Measurements from ENCODE around the gene EIF4B. TPM values are rescaled to one million over a fixed set of nuclear protein-coding genes. Genes with fewer than 3 reads are reported as not detected.

The EIF4B gene
- total and polyA plus RNA-seq, 7 donors = 136 to 575 (median 475) TPM

DNA sequence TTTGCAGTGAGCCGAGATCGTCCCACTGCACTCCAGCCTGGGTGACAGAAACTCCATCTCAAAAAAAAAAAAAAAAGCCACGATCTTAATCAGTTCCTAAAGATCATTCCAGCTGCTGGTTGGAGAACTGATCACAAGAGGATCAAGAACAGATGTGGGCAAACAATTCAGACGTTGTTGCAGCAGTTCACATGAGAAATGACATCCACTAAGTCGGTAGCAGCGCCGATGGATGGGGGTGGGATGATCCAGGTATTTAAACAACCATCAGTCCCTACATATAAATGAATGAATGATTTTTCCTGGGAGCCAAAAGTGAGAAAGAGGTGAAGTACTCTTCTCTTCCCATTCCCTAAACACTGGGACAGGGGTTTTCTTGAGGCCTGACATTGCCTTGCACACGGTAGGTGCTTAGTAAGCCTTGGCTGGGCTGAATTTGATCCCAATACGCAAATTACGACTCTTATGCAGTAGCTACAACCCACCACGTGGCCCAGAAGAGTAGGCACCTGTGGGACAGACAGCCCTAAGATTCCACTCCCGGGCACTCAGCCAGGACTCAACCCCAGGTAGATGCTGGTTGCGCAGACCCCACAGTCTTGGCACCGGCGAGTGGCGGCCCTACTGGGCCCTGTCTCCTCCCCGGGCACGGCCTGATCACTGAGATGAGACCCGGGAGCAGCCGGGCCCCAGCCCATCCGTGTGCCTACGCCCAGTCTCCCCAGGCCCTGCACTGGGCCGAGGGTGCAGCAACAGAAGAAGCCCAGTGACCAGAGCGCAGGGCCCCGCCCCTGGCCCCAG lies 72.4 kb downstream of the EIF4B start:
- H3K4me3 ChIP-seq = peak overlapping the region; percentile 54 to 77 (median 66)
- H3K36me3 ChIP-seq = peaks cover 4 to 35% (median 16%) of the 10 kb centered on the region in 4 donors
- TF ChIP-seq, protein P1, sequence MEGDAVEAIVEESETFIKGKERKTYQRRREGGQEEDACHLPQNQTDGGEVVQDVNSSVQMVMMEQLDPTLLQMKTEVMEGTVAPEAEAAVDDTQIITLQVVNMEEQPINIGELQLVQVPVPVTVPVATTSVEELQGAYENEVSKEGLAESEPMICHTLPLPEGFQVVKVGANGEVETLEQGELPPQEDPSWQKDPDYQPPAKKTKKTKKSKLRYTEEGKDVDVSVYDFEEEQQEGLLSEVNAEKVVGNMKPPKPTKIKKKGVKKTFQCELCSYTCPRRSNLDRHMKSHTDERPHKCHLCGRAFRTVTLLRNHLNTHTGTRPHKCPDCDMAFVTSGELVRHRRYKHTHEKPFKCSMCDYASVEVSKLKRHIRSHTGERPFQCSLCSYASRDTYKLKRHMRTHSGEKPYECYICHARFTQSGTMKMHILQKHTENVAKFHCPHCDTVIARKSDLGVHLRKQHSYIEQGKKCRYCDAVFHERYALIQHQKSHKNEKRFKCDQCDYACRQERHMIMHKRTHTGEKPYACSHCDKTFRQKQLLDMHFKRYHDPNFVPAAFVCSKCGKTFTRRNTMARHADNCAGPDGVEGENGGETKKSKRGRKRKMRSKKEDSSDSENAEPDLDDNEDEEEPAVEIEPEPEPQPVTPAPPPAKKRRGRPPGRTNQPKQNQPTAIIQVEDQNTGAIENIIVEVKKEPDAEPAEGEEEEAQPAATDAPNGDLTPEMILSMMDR (IDR thresholded peaks at IDR 0.05) = no peak
- TF ChIP-seq EP300 (IDR thresholded peaks at IDR 0.05) (no peak), POLR2AphosphoS5 (IDR thresholded peaks at IDR 0.05) (no peak), POLR2A (IDR thresholded peaks at IDR 0.05) (no peak)
- peak overlapping the region; percentile 93 to 97 (median 95) for H3K27ac ChIP-seq
- no peaks in the 10 kb centered on the region for H3K27me3 ChIP-seq
- DNase-seq = peak; percentile 53
- 19 to 23% methylated on average over 25 of the region's 25 CpGs for WGBS, 2 donors
- no peaks in the 10 kb centered on the region for H3K9me3 ChIP-seq
- peaks cover 0 to 43% (median 37%) of the 10 kb centered on the region in 4 donors for H3K4me1 ChIP-seq
- intact Hi-C loops (cut with DNase I) = loop anchor here (2.0 kb wide), 2 partner anchors 20 to 30 kb away; no protein-coding TSS in a partner anchor

DNA sequence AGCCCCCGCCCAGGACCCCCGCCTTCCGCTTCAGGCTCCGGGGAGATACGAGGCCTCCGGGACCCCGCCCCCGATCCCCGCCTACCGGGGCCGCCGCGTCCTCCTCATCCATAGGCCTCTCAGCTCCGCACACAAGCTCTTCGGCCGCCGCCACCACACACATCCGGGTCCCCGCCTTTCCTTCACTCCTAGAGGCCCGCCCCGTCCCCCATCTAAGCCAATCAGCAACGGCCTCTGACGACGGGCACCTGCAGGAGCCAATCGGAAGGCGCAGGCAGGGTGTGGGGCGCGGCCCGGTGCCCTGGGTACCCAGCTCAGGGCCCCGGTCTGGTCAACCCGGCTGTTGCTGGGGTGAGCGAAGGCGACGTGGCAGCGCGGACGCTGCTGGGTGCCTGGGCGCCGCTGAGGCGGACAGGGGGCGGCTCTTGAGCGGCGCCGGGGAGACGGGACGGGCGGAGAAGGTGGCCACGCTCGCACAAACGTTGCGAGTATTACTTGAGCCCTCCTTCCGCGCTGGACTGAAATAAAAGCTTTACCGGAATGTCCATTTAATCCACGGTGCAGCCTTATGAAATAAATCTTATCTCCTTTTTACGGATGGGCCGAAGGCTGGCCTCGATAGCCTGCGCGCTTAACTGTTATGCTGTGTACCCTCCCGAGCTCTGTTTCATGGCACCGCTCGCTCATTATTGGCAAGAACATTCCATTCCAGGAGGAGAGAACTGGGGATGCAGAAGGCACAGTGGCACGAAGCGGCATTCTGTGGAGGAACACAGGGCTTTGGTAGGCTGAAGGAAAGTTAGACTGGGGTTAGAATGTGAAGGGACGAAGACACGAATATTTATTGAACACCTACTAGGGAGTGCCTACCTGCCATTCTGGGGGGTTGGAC lies 73.2 kb downstream of the EIF4B start, which contains the start of gene SPRYD3:
SPRYD3 (minus strand) TSS at position 165 of the 892 bp plus-strand sequence; CDS start at position 108, 57 bp downstream.
- TF ChIP-seq POLR2A (IDR thresholded peaks at IDR 0.05) (peak; percentile 81 to 90), POLR2AphosphoS5 (IDR thresholded peaks at IDR 0.05) (peak; percentile 81 to 95 (median 92)), EP300 (IDR thresholded peaks at IDR 0.05) (no peak)

DNA sequence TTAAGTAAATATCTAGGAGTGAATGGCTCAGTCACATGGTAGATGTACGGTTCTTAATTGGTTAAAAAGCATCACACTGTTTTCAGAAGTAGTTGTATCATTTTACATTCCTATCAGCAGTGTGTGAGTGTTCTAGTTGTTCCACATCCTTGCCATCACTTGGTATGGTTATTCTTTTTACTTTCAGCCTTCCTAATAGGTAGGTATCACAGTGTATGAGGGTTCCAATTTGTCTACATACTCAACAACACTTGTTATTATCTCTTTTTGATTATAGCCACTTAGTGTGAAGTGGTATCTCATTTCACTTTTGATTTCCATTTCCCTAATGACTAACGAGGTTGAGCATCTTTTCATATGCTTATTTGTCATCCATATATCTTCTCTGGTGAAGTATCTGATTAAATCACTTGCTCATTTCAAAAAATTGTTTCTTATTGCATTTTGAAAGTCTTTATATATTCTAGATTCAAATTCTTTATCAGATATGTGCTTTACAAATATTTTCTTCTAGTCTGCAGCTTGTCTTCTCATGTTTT lies 76.5 kb downstream of the EIF4B start:
- Histone ChIP-seq H3K36me3 (no peaks in the 10 kb centered on the region), H3K4me1 (peaks cover 0 to 28% (median 23%) of the 10 kb centered on the region in 4 donors), H3K4me3 (no peak overlapping the region), H3K9me3 (no peaks in the 10 kb centered on the region), H3K27me3 (no peaks in the 10 kb centered on the region), H3K27ac (no peak overlapping the region)
- DNase-seq = no peak
- intact Hi-C loops (cut with DNase I) = no loop called here
- 22 to 68% methylated on average over 2 of the region's 2 CpGs for WGBS, 2 donors
- TF ChIP-seq POLR2A (IDR thresholded peaks at IDR 0.05) = no peak
- no peak for TF ChIP-seq EP300 (IDR thresholded peaks at IDR 0.05)
- TF ChIP-seq, protein P1 (IDR thresholded peaks at IDR 0.05) = no peak
- TF ChIP-seq POLR2AphosphoS5 (IDR thresholded peaks at IDR 0.05) = no peak

More for the DNA sequence above, 73.2 kb downstream of the EIF4B start, which contains the start of gene SPRYD3:
- peaks cover 4 to 28% (median 15%) of the 10 kb centered on the region in 4 donors for H3K36me3 ChIP-seq
- intact Hi-C loops (cut with DNase I) = loop anchor here (2.0 kb wide), 2 partner anchors 19 to 31 kb away; no protein-coding TSS in a partner anchor
- no peaks in the 10 kb centered on the region for H3K9me3 ChIP-seq
- no peaks in the 10 kb centered on the region for H3K27me3 ChIP-seq
- peak; percentile 99 for DNase-seq
- H3K4me1 ChIP-seq = peaks cover 0 to 34% (median 30%) of the 10 kb centered on the region in 4 donors
- peak within 1 kb of the TSS; percentile 54 to 77 (median 66) for H3K4me3 ChIP-seq
- H3K27ac ChIP-seq = peak within 1 kb of the TSS; percentile 93 to 97 (median 95)
- 1 to 2% methylated on average over 67 of the region's 67 CpGs for WGBS, 2 donors

DNA sequence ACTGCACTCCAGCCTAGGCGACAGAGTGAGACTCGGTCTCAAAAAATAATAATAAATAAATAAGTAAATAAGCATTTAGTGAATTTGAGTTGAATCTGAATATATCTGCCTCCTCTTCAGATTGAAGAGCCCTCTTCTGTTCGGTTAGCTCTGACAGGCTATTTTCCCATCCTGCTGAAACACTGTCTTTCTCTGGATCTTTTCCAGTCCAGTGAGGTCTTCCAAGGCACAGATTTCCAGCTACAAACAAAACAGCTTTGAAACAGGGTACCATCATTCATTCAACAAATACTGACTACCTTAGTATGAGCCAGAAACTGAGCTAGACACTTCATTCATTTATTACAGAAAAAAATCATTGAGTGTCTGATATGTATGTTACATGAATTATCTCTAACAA lies 80.1 kb downstream of the EIF4B start:
- 84 to 91% methylated on average over 3 of the region's 3 CpGs for WGBS, 2 donors
- Histone ChIP-seq H3K4me1 (no peaks in the 10 kb centered on the region), H3K27ac (no peak overlapping the region), H3K4me3 (no peak overlapping the region), H3K27me3 (no peaks in the 10 kb centered on the region), H3K9me3 (no peaks in the 10 kb centered on the region), H3K36me3 (no peaks in the 10 kb centered on the region)
- DNase-seq = no peak
- TF ChIP-seq POLR2A (IDR thresholded peaks at IDR 0.05) (no peak), POLR2AphosphoS5 (IDR thresholded peaks at IDR 0.05) (no peak), EP300 (IDR thresholded peaks at IDR 0.05) (no peak)
- TF ChIP-seq, protein P1 (IDR thresholded peaks at IDR 0.05) = no peak
- intact Hi-C loops (cut with DNase I) = no loop called here
